ENCODE results near the gene VANGL1. TPM values are rescaled to one million over a fixed set of nuclear protein-coding genes. Genes with fewer than 3 reads are reported as not detected.

VANGL1 gene
- total and polyA plus RNA-seq, 3 donors from 2014 or later = 8.2 to 16.6 (median 8.6) TPM

DNA sequence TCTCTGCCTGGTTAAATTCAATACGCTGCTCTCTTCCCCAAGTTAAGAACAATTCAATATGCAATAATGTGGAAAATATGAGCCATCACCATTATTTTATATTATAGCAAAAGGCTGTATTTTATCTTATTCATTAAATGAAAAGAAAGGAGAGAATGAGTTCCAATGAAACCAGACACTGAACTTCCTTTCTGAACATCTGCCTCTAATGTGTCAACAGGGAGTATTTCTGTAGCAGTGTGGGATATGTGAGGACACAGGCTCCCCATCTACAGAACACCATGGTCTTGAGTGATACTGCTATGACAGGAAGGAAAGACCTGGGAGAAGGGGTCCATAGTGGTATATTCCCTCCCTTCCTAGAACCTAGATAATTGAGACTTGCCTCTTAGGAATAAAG is 80.5 kb downstream of the VANGL1 start:
- H3K4me1 ChIP-seq = peaks cover under 1% of the 10 kb centered on the region
- no peaks in the 10 kb centered on the region for H3K9me3 ChIP-seq
- H3K36me3 ChIP-seq (ENCODE audit: low read depth, missing control alignments) = no peaks in the 10 kb centered on the region
- intact Hi-C loops (cut with DNase I; ENCODE audit: low total_unique reads) = no loop called here
- H3K27ac ChIP-seq = no peak overlapping the region
- H3K4me3 ChIP-seq = no peak overlapping the region
- WGBS, 2 donors = 75 to 94% methylated on average over 1 of the region's 1 CpG
- no peaks in the 10 kb centered on the region for H3K27me3 ChIP-seq
- DNase-seq = no peak
- TF ChIP-seq POLR2A (IDR thresholded peaks at IDR 0.05) = no peak
- TF ChIP-seq, protein P1, sequence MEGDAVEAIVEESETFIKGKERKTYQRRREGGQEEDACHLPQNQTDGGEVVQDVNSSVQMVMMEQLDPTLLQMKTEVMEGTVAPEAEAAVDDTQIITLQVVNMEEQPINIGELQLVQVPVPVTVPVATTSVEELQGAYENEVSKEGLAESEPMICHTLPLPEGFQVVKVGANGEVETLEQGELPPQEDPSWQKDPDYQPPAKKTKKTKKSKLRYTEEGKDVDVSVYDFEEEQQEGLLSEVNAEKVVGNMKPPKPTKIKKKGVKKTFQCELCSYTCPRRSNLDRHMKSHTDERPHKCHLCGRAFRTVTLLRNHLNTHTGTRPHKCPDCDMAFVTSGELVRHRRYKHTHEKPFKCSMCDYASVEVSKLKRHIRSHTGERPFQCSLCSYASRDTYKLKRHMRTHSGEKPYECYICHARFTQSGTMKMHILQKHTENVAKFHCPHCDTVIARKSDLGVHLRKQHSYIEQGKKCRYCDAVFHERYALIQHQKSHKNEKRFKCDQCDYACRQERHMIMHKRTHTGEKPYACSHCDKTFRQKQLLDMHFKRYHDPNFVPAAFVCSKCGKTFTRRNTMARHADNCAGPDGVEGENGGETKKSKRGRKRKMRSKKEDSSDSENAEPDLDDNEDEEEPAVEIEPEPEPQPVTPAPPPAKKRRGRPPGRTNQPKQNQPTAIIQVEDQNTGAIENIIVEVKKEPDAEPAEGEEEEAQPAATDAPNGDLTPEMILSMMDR (IDR thresholded peaks at IDR 0.05) = no peak

DNA sequence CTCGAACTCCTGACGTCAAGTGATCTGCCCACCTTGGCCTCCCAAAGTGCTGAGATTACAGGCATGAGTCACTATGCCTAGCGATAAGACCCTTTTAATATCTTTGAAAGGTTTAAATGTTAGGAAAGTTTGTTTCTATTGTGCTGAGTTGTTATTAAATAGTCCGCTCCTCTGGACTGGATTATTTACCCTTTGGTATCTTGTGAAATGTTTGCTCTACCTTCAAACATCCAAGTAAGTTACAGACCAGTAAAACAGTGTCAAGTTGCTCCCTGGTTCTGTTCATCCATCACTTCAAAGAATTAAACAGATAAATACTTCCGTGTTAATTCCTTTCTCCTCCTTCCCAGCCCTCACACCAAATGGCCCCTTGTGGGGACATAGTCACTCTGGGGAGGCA is 82.0 kb downstream of the VANGL1 start:
- intact Hi-C loops (cut with DNase I; ENCODE audit: low total_unique reads) = no loop called here
- no peaks in the 10 kb centered on the region for H3K36me3 ChIP-seq (ENCODE audit: low read depth, missing control alignments)
- DNase-seq = no peak
- no peaks in the 10 kb centered on the region for H3K9me3 ChIP-seq
- H3K27ac ChIP-seq = no peak overlapping the region
- peaks cover 7% of the 10 kb centered on the region for H3K4me1 ChIP-seq
- no peaks in the 10 kb centered on the region for H3K27me3 ChIP-seq
- TF ChIP-seq, protein P1 (IDR thresholded peaks at IDR 0.05) = no peak
- no peak for TF ChIP-seq POLR2A (IDR thresholded peaks at IDR 0.05)
- WGBS, 2 donors = 85 to 86% methylated on average over 5 of the region's 5 CpGs
- no peak overlapping the region for H3K4me3 ChIP-seq

DNA sequence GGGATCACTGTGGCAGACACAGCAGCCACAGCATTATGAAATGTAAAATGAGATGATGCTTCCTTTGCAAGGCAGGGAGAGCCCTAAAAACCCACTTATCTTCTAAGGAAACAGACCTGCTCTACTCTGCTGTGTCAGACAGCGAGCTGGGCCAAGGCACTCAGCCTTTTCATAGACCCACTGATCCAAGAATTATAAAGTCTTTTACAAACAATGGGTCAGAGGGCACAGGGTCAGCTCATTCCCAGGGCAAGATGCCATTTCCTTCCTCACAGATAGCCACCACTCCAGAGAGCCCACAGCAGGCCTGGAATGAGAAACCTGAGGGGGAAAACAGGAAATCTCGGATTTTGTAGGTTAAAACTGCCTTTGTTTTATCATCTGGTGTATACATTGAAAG is 83.8 kb downstream of the VANGL1 start:
- no peaks in the 10 kb centered on the region for H3K36me3 ChIP-seq (ENCODE audit: low read depth, missing control alignments)
- no peaks in the 10 kb centered on the region for H3K9me3 ChIP-seq
- WGBS, 2 donors = 56 to 62% methylated on average over 2 of the region's 2 CpGs
- DNase-seq = peak; percentile 19
- TF ChIP-seq, protein P1 (IDR thresholded peaks at IDR 0.05) = no peak
- no peak for TF ChIP-seq POLR2A (IDR thresholded peaks at IDR 0.05)
- H3K27me3 ChIP-seq = no peaks in the 10 kb centered on the region
- no peak overlapping the region for H3K27ac ChIP-seq
- intact Hi-C loops (cut with DNase I; ENCODE audit: low total_unique reads) = no loop called here
- H3K4me1 ChIP-seq = peaks cover 7% of the 10 kb centered on the region
- H3K4me3 ChIP-seq = no peak overlapping the region

DNA sequence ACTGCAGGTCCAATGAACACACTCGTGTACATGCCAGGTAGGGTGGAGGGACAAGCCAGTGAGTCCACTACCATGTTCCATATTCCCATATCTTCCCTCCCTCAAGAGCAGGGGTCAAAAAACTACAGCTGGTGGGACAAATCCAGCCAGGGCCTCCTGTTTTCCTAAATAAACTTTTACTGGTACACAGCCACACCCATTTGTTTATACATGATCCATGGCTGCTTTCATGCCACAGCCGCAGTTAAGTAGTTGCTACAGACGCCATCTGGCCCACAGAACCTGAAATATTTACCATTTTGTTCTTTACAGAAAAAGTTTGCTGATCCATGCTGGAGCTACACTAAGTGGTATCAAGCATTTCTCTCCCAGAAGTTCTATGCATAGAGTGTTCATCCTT is 84.4 kb downstream of the VANGL1 start:
- Histone ChIP-seq H3K4me3 (no peak overlapping the region), H3K36me3 (ENCODE audit: low read depth, missing control alignments) (no peaks in the 10 kb centered on the region), H3K27me3 (no peaks in the 10 kb centered on the region), H3K9me3 (no peaks in the 10 kb centered on the region), H3K4me1 (peaks cover 7% of the 10 kb centered on the region), H3K27ac (no peak overlapping the region)
- WGBS, 2 donors = 55 to 64% methylated on average over 3 of the region's 3 CpGs
- intact Hi-C loops (cut with DNase I; ENCODE audit: low total_unique reads) = no loop called here
- TF ChIP-seq POLR2A (IDR thresholded peaks at IDR 0.05) = no peak
- TF ChIP-seq, protein P1 (IDR thresholded peaks at IDR 0.05) = no peak
- no peak for DNase-seq

DNA sequence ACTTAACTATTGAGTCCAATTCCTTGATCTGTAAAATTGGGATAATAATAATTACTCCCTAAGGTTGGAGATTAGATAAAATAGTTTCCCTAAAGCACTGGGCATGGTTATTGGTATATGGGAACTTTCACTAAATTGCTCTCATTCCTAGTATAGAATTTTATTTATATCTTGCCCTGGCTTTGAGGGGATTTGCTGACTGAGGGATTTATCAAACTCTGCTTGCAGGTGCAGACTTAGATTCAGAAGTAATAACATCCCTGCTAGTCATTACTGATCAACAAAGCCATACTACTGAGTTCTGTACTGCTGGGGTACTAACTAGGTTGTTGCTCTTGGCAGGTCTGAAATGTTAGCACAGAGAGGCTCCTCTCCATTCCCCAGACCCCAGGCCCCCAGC is 84.8 kb downstream of the VANGL1 start:
- no peak overlapping the region for H3K27ac ChIP-seq

More for the DNA sequence above, 84.8 kb downstream of the VANGL1 start:
- H3K36me3 ChIP-seq (ENCODE audit: low read depth, missing control alignments) = no peaks in the 10 kb centered on the region
- no peaks in the 10 kb centered on the region for H3K27me3 ChIP-seq
- intact Hi-C loops (cut with DNase I; ENCODE audit: low total_unique reads) = no loop called here
- no peak overlapping the region for H3K4me3 ChIP-seq
- H3K9me3 ChIP-seq = no peaks in the 10 kb centered on the region
- peaks cover 7% of the 10 kb centered on the region for H3K4me1 ChIP-seq
- TF ChIP-seq, protein P1 (IDR thresholded peaks at IDR 0.05) = no peak
- no peak for DNase-seq
